ENCODE results near the gene STEAP4.

Gene STEAP4

DNA sequence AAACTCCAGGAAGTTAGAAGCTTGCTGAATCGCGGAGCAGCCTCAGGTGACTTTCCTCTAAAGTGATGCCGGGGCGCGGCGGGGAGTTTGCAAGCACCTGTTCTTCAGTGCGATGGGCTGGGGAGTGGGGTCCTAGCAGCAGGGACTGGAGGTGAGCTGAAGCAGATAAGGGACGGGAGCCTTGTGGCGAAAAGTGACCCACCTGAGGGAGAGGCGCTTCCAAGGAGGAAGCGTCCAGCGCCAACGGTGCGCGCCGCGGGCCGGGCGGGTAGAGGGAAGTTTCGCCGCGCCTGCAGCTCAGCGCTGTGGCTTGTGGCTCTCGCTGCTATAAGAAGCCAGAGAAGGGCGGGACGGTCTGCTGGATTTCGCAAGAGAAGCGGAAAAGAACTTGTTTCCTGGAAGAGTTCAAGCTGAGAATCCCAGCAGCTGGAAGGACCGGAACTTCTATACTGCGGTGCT is at the start of gene STEAP4:
Gene STEAP4 (minus strand): TSS at position 305 of the 459 bp plus-strand sequence. CDS start 22,625 bp downstream, outside the sequence.
- peak; percentile 42 for DNase-seq (ENCODE audit: low read depth, low spot score)

DNA sequence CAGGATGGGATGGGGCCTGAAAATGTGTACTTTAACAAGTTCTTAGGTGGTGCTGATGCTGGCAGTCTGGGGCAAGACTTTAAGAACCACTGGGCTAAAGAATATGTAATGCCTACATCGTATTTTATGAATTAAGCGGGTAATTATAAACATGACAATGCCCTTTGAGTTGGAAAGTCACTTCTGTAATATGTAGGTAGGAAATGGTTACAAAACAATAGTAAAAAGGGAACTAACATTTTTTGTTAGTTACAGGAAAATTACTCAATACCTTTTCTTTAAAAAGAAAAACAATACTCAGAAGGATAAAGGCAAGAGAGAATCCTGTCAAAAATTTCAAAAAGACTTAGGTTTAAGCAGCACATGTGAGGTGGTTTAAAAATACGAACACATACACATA is 48.3 kb upstream of the STEAP4 start:
- DNase-seq (ENCODE audit: low read depth, low spot score): no peak

DNA sequence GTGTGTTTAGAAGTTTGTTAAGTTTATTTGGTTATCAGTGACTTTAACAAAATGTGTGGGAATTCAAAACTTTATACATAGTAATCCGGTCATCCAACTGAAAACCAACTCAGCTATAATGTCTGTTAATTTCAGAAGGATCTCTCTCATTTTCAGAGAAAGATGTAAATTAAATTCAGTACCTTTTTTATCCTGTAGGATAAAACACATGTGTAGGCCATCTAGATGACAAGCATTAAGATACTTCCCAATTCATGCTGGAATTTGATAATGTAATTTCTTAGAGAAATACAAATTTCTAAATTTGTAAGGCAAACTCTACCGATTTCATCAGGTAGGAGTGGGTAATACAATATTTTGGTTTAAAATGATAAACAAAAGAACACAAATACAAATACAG is 43.4 kb upstream of the STEAP4 start:
- DNase-seq (ENCODE audit: low read depth, low spot score): no peak

DNA sequence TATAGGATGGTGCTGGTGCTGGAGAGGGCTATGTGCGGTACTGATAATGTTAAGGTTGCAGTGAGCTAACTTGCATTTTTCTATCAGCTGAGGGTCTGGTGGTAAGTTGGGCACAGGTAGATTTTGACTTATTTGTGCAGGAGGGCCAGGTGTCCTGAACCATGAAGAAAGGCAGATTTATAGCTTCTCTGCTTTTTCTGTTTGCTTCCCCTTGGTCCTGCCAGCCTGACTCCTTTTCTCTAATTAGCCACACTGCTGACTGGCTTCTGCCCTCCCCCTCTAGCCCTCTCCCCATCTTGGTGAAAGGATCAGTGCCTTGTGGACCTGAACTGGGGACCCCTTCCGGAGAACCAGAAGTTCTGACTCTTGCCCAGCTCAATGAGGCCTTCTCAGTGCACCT is 40.8 kb upstream of the STEAP4 start:
- no peak for DNase-seq (ENCODE audit: low read depth, low spot score)

DNA sequence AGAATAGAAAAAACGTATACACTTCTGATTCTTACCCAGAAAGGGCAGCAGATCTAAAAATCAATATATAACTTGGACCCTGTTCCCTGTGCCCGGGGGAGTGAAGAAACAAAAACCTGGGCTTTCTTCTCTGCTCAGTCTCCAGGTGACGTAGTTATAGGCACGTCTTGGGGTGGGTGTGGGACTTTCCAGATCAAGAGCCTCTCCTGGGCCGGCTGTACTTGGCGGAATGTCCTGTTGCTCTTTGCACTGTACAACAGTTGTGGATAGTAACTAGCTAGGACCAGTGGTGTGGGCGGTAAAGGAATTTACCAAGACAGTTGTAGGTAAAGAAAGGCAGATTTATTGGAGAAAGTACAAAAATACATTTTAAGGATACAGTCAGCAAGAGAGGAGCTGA is 40.4 kb upstream of the STEAP4 start:
- DNase-seq (ENCODE audit: low read depth, low spot score): no peak

DNA sequence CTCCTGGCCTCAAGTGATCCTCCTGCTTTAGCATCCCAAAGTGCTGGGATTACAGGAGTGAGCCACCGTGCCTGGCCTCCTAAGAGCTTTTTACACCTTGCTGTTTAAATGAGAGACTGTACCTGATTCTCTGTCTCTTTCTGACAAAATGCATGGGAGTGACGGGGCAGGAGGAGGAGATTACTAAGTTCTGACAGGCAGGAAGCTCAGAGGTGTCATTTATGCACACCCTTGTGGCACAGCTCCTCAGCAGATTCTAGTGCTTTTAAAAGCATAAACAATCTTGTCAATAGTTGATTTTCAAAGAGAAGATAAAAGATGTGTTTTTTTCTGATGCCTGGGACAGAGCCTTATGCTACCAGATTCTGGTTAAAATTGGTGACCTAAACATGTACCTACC is 39.7 kb upstream of the STEAP4 start:
- DNase-seq (ENCODE audit: low read depth, low spot score): no peak

DNA sequence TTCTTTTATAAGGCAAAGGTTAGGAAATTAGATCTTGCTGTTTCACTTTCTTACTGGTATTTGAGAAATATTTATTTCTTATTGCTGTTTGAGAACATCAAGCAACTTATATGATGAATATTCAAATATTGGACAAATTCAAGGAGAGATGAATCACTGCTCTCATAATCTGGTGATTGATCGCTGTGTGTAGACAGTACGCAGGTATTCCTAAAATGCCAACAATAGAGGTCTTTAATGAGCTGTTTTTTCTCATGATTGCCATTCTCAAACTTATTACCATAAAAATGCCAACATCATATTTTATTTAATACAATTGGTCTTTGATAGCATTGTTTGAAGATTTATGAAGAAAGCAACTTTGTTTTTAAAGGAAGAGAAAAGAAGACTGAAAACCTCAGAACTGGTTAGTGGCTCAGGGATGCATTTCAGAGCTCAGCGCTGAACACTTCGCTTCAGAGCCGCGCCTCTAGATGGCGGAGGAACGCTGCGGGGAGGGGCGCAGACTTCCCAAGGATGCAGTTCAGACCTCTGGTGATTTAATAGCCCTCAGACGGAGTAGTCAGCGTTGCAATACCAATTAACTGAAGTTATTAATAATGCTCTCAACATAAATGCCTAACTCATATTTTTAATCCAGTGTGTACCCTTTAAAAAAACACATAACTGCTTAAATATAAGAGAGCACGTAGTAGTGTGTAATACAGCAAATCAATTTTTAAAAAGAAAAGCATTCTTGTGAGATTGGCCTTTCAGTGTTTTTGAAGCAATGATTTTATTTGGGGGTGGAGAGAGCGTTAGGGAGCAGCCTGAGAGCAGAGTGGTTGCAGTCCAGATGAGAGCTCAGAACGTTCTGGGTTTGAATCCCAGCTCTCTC is 38.5 kb upstream of the STEAP4 start:
- peak; percentile 5 for DNase-seq (ENCODE audit: low read depth, low spot score)

DNA sequence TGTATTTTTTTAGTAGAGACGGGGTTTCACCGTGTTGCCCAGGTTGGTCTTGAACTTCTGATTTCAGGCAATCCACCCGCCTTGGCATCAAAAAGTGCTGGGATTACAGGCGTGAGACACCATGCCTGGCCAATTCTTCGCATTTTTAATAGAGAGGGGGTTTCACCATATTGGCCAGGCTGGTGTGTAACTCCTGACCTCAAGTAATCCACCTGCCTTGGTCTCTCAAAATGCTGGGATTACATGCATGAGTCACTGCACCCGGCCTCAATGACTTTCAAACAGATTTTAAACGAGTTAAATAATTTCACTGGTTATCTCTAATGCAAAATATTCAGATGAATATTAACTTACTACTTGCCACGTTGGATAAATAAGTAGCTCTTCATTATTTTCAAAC is 37.6 kb upstream of the STEAP4 start:
- DNase-seq (ENCODE audit: low read depth, low spot score): no peak

DNA sequence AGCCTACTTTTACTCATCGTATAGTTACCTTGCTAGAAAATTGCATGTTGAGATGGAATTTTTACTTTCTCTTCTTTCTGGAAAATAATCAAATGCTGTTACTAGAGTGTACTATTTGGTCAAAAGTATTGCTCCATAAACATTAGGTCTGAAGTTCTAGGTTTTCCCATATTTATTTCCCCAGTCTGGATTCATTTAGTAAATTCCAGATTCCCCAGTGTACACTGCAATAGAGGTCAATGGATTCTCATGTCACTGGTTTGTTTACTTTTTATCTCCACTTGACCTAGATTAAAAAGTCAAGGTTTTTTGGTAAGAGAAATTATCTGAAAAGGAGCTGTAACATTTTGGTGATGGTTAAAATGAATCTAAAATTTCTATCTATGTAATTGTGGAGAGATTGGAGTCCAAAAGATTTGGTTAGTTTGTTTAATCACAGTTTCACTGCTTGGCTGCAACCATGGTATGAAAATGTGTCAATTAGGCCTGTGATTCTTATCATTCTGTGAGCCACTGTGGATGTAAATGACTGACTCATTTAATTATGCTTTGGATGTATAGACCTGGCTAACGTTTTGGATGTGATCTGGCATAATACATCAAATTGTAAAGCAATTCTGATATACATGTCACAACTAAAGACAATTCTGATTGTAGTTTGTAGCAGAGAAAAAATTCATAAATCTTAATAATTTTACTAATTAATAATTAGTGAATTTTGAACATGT is 32.7 kb upstream of the STEAP4 start:
- DNase-seq (ENCODE audit: low read depth, low spot score): no peak

DNA sequence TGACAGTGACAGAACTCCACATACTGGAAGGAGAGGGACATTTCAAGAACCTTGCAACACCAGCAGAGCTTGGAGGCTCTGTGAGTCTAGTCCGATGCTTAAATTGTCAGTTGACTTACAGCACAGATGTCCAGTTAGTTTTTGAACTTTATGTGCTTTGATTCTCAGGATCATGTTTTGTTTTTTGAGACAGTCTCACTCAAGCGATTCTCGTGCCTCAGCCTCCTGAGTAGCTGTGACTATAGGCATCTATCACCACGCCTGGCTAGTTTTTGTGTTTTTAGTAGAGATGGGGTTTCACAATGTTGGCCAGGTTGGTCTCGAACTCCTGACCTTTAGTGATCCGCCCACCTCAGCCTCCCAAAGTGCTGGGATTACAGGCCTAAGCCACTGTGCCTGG is 31.8 kb upstream of the STEAP4 start:
- no peak for DNase-seq (ENCODE audit: low read depth, low spot score)

DNA sequence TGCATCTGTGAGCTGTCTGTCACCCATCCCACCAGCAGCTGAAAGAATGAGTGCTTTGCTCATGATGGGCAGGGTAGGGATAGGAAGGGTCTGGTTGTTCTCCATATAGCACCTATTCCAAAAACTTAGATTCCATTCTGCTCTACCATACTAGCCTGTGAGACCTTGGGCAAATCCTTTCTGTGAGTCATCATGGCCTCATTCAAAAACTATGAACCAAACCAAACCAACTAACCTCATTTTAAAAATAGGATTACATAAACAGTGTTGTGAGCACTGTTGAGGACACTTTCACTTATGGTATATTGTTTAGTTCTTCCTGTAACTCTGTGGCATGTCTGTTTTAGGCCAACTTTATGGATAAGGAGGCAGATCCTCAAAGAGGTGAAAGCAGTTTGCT is 30.9 kb upstream of the STEAP4 start:
- DNase-seq (ENCODE audit: low read depth, low spot score): no peak

DNA sequence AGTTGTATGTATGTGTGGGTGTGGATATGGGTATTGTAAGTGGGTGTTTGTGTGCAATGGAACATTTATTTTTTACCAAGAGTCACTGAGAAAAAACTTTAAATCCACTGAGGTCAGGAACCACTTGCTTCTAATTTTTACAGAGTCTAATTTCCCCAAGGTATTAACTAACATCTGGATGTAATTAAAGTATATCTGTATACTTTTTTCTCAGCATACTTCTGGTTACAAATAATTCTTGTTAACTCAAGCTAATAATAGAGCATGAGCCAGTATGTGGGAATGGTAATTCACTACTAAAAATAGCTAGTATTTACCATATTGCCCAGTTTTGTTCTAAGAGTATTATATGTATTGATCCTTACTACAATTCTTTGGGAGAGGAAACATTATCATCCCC is 24.6 kb upstream of the STEAP4 start:
- DNase-seq (ENCODE audit: low read depth, low spot score): no peak

DNA sequence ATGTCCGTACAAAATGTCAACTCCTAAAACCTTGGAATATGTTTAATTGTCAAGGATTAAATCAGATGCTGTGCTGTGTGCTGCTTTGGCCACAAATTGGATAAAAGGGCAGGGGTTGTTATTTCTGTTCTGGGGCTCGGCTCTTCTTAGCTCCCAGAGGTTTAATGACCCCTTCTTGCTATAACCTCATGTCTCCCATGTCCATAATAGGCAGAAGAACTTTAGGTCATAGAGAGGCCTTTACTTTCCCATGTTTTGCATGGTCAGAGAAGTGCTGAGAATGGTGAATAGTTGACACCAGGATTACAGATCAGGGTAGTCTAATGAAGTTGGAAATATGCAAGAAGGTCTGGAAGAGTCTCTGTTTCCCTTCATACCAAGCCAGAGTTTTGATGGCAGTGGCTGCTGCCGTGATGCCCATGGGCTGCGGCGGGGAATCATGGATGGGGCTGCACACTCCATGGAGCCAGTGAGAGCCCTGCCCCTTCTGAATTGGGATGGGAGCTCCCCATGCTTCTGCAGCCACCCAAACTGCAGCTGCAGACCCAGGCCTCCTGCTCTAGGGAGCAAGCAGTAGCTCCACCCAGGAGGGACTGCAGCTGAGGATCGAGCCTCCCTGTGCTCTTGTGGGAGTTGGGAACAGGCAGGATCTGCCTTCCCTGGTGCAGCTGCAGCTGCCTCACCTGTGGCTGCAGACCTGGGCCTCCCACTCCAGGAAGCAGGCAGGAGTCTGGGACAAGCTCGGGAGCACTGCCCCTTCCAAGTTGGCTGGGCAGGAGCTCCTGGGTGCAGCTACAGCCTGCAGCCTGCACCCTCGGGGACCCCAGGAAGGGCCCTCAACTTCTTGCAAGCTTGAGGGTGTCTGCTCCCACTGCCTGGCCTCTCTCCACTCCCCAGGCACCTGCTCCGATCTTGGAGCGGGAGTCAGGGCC is 23.1 kb upstream of the STEAP4 start:
- no peak for DNase-seq (ENCODE audit: low read depth, low spot score)

DNA sequence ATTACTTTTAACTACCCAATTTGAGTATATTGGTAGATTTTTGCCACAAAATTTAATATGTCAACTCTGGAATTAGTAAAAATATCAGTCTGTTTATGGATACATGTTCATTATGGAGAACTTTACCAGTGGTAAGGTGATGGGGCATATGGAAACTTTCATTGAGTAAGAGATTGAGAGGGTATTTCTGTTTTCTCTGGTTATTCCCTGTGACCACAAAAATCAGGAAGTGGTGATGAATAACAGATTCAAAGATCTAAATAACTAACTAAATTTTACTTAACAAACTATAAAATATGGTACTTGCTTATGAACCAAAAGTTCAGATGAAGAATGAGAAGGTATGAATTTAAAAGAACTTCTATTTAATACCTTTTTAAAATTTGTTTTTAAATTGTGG is 22.1 kb upstream of the STEAP4 start:
- DNase-seq (ENCODE audit: low read depth, low spot score): no peak

DNA sequence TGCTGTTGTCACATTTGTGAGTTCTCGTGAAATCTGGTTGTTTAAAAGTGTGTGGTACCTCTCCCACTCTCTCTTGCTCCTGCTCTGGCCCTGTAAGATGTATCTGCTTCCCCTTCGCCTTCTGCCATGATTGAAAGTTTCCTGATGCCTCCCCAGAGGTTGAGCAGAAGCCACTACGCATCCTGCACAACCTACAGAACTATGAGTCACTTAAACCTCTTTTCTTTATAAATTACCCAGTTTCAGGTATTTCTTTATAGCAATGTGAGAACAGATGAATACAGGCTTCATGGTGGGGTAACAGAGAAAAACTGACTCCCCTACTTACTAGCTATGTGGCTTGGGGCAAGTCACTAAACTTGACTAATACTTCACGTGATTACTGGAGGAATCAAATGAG is 18.0 kb upstream of the STEAP4 start:
- DNase-seq (ENCODE audit: low read depth, low spot score): no peak

DNA sequence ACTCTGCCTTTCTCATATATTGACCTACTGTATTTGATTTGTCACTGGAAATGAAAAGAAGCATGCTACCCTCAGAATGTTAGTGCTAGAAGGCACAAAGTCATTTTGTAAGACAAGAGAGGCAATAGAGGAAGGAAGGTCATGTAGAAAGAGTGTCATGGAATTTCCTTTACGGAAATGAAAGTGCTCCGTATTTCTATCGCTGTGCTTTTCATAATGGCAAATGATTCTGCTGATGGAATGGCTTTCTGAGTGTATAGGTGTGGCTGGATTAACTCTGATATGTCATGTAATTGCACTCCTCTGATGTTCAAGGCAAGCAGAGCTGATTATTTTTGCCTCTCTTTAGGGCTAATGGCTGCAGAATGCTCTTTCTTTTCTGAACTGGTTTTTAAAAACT is 15.5 kb upstream of the STEAP4 start:
- no peak for DNase-seq (ENCODE audit: low read depth, low spot score)

DNA sequence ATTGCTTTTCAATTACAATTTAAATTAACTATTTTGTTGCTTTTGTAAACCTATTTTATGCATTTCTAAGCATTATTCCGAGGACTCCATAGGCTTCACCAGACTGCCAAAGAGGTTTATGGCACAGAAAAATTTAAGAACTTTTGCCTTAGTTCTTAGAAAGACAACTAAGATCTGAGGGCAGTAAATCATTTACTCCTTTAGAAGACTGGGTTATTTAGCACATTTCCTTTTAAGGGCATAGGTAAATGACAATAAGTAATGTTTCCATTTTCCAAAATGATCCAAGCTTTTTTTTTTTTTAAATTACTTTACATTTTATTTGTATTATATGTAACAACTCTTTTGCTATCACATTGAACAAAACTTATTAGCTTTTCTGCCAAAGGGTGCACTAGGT is 15.0 kb upstream of the STEAP4 start:
- DNase-seq (ENCODE audit: low read depth, low spot score): no peak

DNA sequence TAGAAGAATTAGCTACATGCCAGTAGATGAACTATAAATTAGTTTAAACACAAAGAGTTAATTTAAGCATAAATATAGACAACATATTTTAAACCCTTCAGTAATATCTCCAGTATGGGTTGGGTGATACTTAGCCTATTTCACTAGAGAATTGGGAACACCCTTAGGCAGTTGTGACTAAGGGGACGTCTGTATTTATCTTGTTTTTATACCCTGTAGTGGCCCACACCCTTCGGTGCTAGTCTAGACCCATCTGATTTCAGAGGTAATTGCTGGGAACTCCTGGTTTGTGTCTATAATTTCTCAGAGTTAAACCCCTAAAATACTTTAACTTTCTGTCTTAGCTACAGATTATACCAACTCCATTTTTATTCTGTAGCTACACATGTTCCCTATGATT is 11.5 kb upstream of the STEAP4 start:
- no peak for DNase-seq (ENCODE audit: low read depth, low spot score)

DNA sequence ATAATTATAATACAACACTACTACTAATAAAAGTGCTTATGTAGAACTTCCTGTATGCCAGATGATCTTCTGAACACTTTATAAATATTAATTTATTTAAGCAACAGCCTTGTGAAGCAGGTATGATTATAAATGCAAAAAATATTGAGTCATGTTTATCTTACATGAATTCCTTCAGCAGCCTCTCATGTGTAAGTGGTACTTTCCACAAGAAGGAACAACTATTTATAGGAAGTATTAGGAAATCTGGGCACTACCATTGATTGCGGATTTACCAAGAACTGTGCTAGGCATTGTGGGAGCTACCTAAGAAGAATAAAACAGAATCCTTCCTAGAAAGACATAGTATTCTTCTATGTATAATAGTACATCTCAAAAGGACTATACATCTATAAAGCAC is 10.7 kb upstream of the STEAP4 start:
- DNase-seq (ENCODE audit: low read depth, low spot score): no peak

DNA sequence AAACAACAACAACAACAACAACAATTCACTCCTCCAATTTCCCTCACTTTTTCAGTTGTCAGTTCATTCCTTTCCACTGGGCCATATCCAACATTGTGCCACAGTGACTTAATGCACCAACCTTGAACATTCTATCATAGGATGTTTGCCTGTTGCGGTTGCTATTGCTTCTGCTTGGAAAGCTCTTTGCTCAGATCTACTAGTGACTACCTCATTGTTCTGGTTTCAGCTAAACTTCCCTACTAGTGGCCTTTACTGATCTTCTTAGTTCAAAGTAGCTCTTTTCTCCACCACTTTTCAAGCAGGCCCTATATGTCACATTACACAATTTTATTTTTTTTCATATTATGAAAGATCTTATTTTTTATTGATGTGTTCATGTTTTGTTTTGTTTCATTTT is 9.8 kb upstream of the STEAP4 start:
- no peak for DNase-seq (ENCODE audit: low read depth, low spot score)

DNA sequence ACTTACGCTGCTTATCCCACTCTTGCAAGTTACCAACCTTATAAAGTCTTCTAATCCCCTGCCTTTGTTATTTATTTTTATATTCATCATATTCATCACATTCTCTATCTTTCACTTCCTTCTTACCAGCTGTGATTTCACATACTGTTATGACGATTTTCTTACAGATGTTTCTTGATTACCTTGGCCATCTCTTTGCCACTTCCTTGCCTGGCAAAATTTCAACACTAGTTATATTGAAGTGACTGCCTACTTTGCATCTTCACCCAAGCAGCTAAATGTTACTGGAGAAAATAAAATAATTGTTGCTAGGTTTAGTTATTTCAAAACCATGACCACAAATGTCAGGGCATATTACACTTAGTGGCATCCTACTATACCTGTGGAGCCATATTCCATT is 8.8 kb upstream of the STEAP4 start:
- DNase-seq (ENCODE audit: low read depth, low spot score): no peak

DNA sequence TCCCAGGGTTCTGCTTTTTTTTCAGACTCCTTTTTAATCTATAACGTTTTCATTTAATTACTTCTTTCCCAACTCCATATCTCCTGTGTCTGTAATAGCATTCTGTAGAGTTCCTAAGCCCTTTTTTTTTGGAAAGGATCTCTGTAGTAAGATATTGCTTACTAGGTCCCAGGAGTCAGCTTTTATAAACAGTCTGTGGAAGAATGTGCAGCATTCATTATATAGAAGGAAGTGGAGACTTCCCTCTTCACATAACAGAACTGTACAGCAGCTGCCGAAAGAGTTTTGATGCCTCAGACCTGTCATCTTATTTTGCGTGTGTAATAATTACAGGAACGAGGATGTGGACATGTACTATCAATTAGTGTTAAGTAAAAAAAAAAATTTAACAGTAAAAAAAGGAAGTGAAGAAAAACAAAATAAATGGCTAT is 7.4 kb upstream of the STEAP4 start:
- DNase-seq (ENCODE audit: low read depth, low spot score): no peak

Measured in iPS DF 19.7 (cell line).